ENCODE data around the gene MMS19. TPM values are rescaled to one million over a fixed set of nuclear protein-coding genes. Genes with fewer than 3 reads are reported as not detected.

MMS19 gene
- total RNA-seq, 1 experiment from 2014 or later = 105 TPM

DNA sequence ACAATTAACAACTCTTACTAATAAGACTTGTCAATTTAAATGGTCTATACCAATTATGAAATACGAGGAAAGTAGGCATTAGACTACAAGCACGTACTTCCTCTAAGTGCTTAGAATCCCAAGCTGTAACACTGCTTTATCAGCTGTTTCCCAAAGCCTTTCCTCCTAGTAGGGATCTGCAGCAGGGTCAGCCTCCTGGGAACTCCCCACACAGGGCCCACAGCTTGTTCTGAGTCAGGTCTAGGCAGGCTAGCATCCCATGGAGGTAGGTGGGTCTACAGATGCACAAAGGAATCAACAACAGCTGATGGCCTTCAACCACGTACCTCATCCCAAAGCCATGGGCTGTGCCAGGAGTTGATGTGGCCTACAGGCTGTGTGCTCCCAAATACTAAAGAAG lies 14.7 kb downstream of the MMS19 start:
- Mint-ChIP-seq H3K27ac (ENCODE audit: unreplicated experiment) (no peak overlapping the region), H3K9me3 (ENCODE audit: unreplicated experiment) (no peaks in the 10 kb centered on the region), H3K36me3 (ENCODE audit: insufficient read depth, unreplicated experiment) (peaks cover 48% of the 10 kb centered on the region), H3K4me3 (ENCODE audit: unreplicated experiment) (no peak overlapping the region), H3K27me3 (ENCODE audit: insufficient read depth, unreplicated experiment) (no peaks in the 10 kb centered on the region), H3K4me1 (ENCODE audit: low read depth, unreplicated experiment) (no peaks in the 10 kb centered on the region)
- Histone ChIP-seq H3K4me3 (ENCODE audit: low read depth, low read length) (no peak overlapping the region), H3K36me3 (ENCODE audit: control insufficient read depth, insufficient read depth, low read length) (no peaks in the 10 kb centered on the region; the same call in none of the 2 replicates), H3K27me3 (replicated peaks; ENCODE audit: control insufficient read depth, insufficient read depth, low read length) (no peaks in the 10 kb centered on the region), H3K9me3 (no peaks in the 10 kb centered on the region), H3K4me1 (no peaks in the 10 kb centered on the region)
- intact Hi-C loops (cut with micrococcal nuclease; ENCODE audit: unreplicated experiment) = no loop called here
- POLR2A ChIA-PET = no interaction called here
- CTCF ChIA-PET = no interaction called here
- TF ChIP-seq, protein P1, sequence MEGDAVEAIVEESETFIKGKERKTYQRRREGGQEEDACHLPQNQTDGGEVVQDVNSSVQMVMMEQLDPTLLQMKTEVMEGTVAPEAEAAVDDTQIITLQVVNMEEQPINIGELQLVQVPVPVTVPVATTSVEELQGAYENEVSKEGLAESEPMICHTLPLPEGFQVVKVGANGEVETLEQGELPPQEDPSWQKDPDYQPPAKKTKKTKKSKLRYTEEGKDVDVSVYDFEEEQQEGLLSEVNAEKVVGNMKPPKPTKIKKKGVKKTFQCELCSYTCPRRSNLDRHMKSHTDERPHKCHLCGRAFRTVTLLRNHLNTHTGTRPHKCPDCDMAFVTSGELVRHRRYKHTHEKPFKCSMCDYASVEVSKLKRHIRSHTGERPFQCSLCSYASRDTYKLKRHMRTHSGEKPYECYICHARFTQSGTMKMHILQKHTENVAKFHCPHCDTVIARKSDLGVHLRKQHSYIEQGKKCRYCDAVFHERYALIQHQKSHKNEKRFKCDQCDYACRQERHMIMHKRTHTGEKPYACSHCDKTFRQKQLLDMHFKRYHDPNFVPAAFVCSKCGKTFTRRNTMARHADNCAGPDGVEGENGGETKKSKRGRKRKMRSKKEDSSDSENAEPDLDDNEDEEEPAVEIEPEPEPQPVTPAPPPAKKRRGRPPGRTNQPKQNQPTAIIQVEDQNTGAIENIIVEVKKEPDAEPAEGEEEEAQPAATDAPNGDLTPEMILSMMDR (IDR thresholded peaks at IDR 0.05; ENCODE audit: insufficient read depth in 1 of 2, low read depth in 1 of 2, low read length in 1 of 2, severe bottlenecking in 1 of 2, unreplicated experiment in 1 of 2) = no peak
- no peak for DNase-seq
- no TSS peak for BruUV-seq (replicated peaks)

- no peaks in the 10 kb centered on the region for H3K27me3 Mint-ChIP-seq (ENCODE audit: insufficient read depth, unreplicated experiment)
- Histone ChIP-seq H3K4me1 (no peaks in the 10 kb centered on the region), H3K36me3 (ENCODE audit: control insufficient read depth, insufficient read depth, low read length) (peaks cover 1% of the 10 kb centered on the region), H3K4me3 (ENCODE audit: low read depth, low read length) (no peak overlapping the region), H3K27me3 (replicated peaks; ENCODE audit: control insufficient read depth, insufficient read depth, low read length) (no peaks in the 10 kb centered on the region), H3K9me3 (no peaks in the 10 kb centered on the region)
- H3K36me3 Mint-ChIP-seq (ENCODE audit: insufficient read depth, unreplicated experiment) = peaks cover 54% of the 10 kb centered on the region
- H3K4me3 Mint-ChIP-seq (ENCODE audit: unreplicated experiment) = no peak overlapping the region
- TF ChIP-seq, protein P1 (IDR thresholded peaks at IDR 0.05; ENCODE audit: insufficient read depth in 1 of 2, low read depth in 1 of 2, low read length in 1 of 2, severe bottlenecking in 1 of 2, unreplicated experiment in 1 of 2) = no peak
- ChIA-PET POLR2A (no interaction called here), CTCF (no interaction called here)
- H3K27ac Mint-ChIP-seq (ENCODE audit: unreplicated experiment) = no peak overlapping the region
- no peak for DNase-seq
- intact Hi-C loops (cut with micrococcal nuclease; ENCODE audit: unreplicated experiment) = no loop called here
- no peaks in the 10 kb centered on the region for H3K9me3 Mint-ChIP-seq (ENCODE audit: unreplicated experiment)
- BruUV-seq (replicated peaks) = no TSS peak
- H3K4me1 Mint-ChIP-seq (ENCODE audit: low read depth, unreplicated experiment) = no peaks in the 10 kb centered on the region
Observed at GRCh38 chr10:97482381-97482780, 15.8 kb downstream of the MMS19 start.

DNA sequence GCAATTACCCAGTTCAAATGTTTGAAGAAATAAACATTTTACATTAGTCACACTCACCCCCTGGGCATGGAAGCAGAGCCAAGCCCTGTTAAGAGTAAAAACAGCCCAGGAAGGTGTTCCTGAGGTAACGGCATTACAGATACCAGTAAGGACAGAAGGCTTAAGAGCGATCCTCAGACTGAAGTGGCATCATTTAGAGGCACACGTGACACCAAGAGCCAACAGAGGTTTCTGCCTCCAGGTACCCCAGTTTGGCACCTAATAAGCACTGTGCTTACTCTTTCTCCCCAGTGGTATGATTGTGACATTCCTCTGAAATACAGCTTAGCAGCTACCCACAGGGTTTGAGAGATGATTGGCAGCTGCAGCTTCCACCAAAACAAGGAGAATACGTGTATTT lies 17.2 kb downstream of the MMS19 start:
- intact Hi-C loops (cut with micrococcal nuclease; ENCODE audit: unreplicated experiment) = no loop called here
- no peak for DNase-seq
- TF ChIP-seq, protein P1 (IDR thresholded peaks at IDR 0.05; ENCODE audit: insufficient read depth in 1 of 2, low read depth in 1 of 2, low read length in 1 of 2, severe bottlenecking in 1 of 2, unreplicated experiment in 1 of 2) = no peak

More for the DNA sequence above, 17.2 kb downstream of the MMS19 start:
- Mint-ChIP-seq H3K36me3 (ENCODE audit: insufficient read depth, unreplicated experiment) (peaks cover 65% of the 10 kb centered on the region), H3K4me3 (ENCODE audit: unreplicated experiment) (no peak overlapping the region), H3K27ac (ENCODE audit: unreplicated experiment) (no peak overlapping the region), H3K9me3 (ENCODE audit: unreplicated experiment) (no peaks in the 10 kb centered on the region), H3K4me1 (ENCODE audit: low read depth, unreplicated experiment) (no peaks in the 10 kb centered on the region), H3K27me3 (ENCODE audit: insufficient read depth, unreplicated experiment) (no peaks in the 10 kb centered on the region)
- Histone ChIP-seq H3K36me3 (ENCODE audit: control insufficient read depth, insufficient read depth, low read length) (peaks cover 6% of the 10 kb centered on the region), H3K27me3 (replicated peaks; ENCODE audit: control insufficient read depth, insufficient read depth, low read length) (no peaks in the 10 kb centered on the region), H3K9me3 (no peaks in the 10 kb centered on the region), H3K4me1 (no peaks in the 10 kb centered on the region), H3K4me3 (ENCODE audit: low read depth, low read length) (no peak overlapping the region)
- ChIA-PET POLR2A (no interaction called here), CTCF (interaction anchor here (0.6 to 0.7 kb wide), 2 partner anchors 91 to 252 kb away, joined by 3 to 6 read pairs; no protein-coding TSS in a partner anchor)
- no TSS peak for BruUV-seq (replicated peaks)
